ENCODE data around the gene C2CD4C.
"Not testable (repeated sequence)": the region's sequence is repeated elsewhere in the genome, so short reads cannot be mapped to it uniquely, and the experiment has no call there.

The C2CD4C gene

GRCh38 chr19:383922-384798, 24.8 kb downstream of the C2CD4C start:
- TF ChIP-seq CTCF (IDR thresholded peaks at IDR 0.05; ENCODE audit: insufficient read depth, low read depth, low read length, missing control alignments) = no peak
- DNase-seq (ENCODE audit: low read depth) = no peak
- H3K4me3 ChIP-seq (ENCODE audit: low read length) = no peak overlapping the region

DNA sequence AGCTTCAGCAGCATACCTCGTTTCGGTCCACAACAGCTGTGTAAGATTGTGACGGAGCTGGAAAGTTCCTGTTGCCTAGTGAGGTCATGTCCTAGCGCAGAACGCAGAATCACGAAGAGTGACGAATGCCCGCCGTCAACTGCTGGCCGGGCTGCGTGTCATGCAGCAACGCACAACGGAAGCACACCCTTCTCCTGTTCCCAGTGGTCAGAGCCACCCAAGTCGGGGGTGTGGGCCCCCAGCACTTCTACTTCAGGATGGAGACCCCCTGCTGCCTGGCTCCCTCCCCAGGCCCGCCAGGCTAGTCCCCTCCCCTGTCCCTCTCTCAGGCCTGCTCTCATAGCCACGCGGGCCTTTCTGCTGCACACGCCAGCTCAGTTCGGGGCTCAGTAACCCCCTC, 25.9 kb downstream of the C2CD4C start:
- DNase-seq (ENCODE audit: low read depth) = no peak
- TF ChIP-seq CTCF (IDR thresholded peaks at IDR 0.05; ENCODE audit: insufficient read depth, low read depth, low read length, missing control alignments) = no peak
- no peak overlapping the region for H3K4me3 ChIP-seq (ENCODE audit: low read length)

- not testable (repeated sequence) for H3K4me3 ChIP-seq (ENCODE audit: low read length)
Measured at GRCh38 chr19:382578-382977, 26.4 kb downstream of the C2CD4C start.

GRCh38 chr19:381901-382300, 27.0 kb downstream of the C2CD4C start:
- not testable (repeated sequence) for DNase-seq (ENCODE audit: low read depth); H3K4me3 ChIP-seq (ENCODE audit: low read length)

More at GRCh38 chr19:382578-382977, 26.4 kb downstream of the C2CD4C start:
- peak; percentile 75 for DNase-seq (ENCODE audit: low read depth)

DNA sequence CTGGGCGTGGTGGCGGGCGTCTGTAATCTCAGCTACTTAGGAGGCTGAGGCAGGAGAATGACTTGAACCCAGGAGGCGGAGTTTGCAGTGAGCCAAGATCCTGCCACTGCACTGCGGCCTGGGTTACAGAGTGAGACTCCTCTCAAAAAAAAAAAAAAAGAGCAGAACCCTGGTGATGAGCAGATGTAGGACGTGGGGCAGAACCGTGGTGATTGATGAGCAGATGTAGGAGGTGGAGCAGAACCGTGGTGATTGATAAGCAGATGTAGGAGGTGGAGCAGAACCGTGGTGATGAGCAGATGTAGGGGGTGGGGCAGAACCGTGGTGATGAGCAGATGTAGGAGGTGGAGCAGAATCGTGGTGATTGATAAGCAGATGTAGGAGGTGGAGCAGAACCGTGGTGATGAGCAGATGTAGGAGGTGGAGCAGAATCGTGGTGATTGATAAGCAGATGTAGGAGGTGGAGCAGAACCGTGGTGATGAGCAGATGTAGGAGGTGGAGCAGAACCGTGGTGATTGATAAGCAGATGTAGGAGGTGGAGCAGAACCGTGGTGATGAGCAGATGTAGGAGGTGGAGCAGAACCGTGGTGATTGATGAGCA, 28.2 kb downstream of the C2CD4C start:
- DNase-seq (ENCODE audit: low read depth); H3K4me3 ChIP-seq (ENCODE audit: low read length): not testable (repeated sequence)

- no peak for TF ChIP-seq CTCF (IDR thresholded peaks at IDR 0.05; ENCODE audit: insufficient read depth, low read depth, low read length, missing control alignments)
- H3K4me3 ChIP-seq (ENCODE audit: low read length) = no peak overlapping the region
- no peak for DNase-seq (ENCODE audit: low read depth)
Measured at GRCh38 chr19:379796-380195, 29.2 kb downstream of the C2CD4C start.

DNA sequence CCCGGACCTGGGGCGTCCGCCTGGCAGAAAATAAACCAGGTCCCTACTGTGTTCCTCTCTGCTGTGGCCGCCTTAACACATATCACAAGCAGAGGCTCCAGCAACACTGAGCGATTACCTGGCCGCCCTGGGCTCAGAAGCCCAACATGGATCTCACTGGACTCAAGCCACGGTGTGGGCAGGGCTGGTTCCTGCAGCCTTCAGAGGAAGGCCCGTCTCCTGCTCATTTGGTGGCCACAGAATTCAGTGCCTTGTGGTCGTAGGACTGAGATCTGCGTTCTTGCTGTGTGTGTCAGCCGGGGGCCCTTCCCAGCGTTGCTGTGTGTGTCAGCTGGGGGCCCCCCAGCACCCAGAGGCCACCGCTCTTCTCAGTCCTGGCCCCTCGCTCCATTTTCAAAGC, 30.2 kb downstream of the C2CD4C start:
- no peak for DNase-seq (ENCODE audit: low read depth)
- TF ChIP-seq CTCF (IDR thresholded peaks at IDR 0.05; ENCODE audit: insufficient read depth, low read depth, low read length, missing control alignments) = no peak
- H3K4me3 ChIP-seq (ENCODE audit: low read length) = no peak overlapping the region

GRCh38 chr19:377801-378581, 31.0 kb downstream of the C2CD4C start:
- H3K4me3 ChIP-seq (ENCODE audit: low read length) = no peak overlapping the region
- no peak for TF ChIP-seq CTCF (IDR thresholded peaks at IDR 0.05; ENCODE audit: insufficient read depth, low read depth, low read length, missing control alignments)
- no peak for DNase-seq (ENCODE audit: low read depth)
